GM12878 (cell line): ENCODE data around the gene EXO1. TPM values are rescaled to one million over a fixed set of nuclear protein-coding genes. Genes with fewer than 3 reads are reported as not detected.

ENCODE experiments used
- ATAC-seq: fragments of 200-7000 bp; cut with Tn5 transposase; 3 replicates; pipeline ENCODE4 v1.9.1; 2020; ENCODE audit warnings: mild to moderate bottlenecking, moderate library complexity
- BruUV-seq: library from RNA; stranded (reverse); fragments of 400-500 nt; replicated peaks from 2 replicates; lab custom pipeline; 2021; lab: Mats Ljungman, UMichigan
- CTCF ChIA-PET: fragments of 300-600 bp; sonication (Branson Sonifier 250); formaldehyde crosslinking; extraction: SDS; loops from one replicate; lab custom pipeline; 2021; ENCODE audit warnings: inconsistent platforms; lab: Yijun Ruan, JAX
- POLR2A ChIA-PET: fragments of 350-600 bp; formaldehyde crosslinking; extraction: SDS; loops from one replicate; lab custom pipeline; 2021; ENCODE audit warnings: inconsistent platforms; lab: Charles Lee
- RAD21 ChIA-PET: fragments of 300-600 bp; sonication (Branson Sonifier 250); formaldehyde crosslinking; loops from one replicate; lab custom pipeline; 2023; ENCODE audit warnings: antibody characterized with exemption; ENCODE audit not compliant: unreplicated experiment; lab: Charles Lee
- SMC1A ChIA-PET: fragments of 300-600 bp; sonication (Branson Sonifier 250); formaldehyde crosslinking; loops from one replicate; lab custom pipeline; 2023; ENCODE audit not compliant: unreplicated experiment, uncharacterized antibody; lab: Charles Lee
- DNase-seq: peaks from one replicate; pipeline ENCODE4 v3.0.0-alpha.2; 2011; ENCODE audit warnings: low read depth, low spot score
- FAIRE-seq: peaks from 3 replicates; lab custom pipeline; 2011; peaks lifted over from hg19 to GRCh38; lab: Jason Lieb, UNC
- H2AFZ ChIP-seq: 2 replicates; pipeline ENCODE4 v1.6.0; 2011; ENCODE audit warnings: low read depth, low read length, control low read depth; ENCODE audit not compliant: control insufficient read depth
- H3K27ac ChIP-seq: 2 replicates; pipeline ENCODE4 v1.5.1; 2011; ENCODE audit warnings: control low read depth; ENCODE audit not compliant: control insufficient read depth, insufficient read depth
- H3K27me3 ChIP-seq, 2 experiments: replicated peaks in 1 of 2; 2 replicates each; pipeline versions ENCODE4 v1.6.0 to v1.6.1; 2011; ENCODE audit warnings: low read length in 1 of 2; ENCODE audit not compliant: control insufficient read depth in 2 of 2, insufficient read depth in 2 of 2
- H3K36me3 ChIP-seq, 2 experiments: 2 replicates each; pipeline ENCODE4 v1.5.1; 2011; ENCODE audit warnings: low read length in 1 of 2; ENCODE audit not compliant: control insufficient read depth in 2 of 2, insufficient read depth in 2 of 2
- H3K4me1 ChIP-seq: 2 replicates; pipeline ENCODE4 v1.6.1; 2011; ENCODE audit warnings: mild to moderate bottlenecking, low read length, moderate library complexity, mixed read lengths; ENCODE audit not compliant: control insufficient read depth, insufficient read depth
- H3K4me2 ChIP-seq: 2 replicates; pipeline ENCODE4 v1.6.0; 2011; ENCODE audit warnings: control low read depth; ENCODE audit not compliant: control insufficient read depth, insufficient read depth
- H3K4me3 ChIP-seq: fragments of 200-600 bp; sonication (generic); 2 replicates; pipeline ENCODE4 v1.5.1; 2016
- H3K79me2 ChIP-seq: 2 replicates; pipeline ENCODE4 v1.6.0; 2011; ENCODE audit warnings: low read length; ENCODE audit not compliant: control insufficient read depth, insufficient read depth
- H3K9ac ChIP-seq: 2 replicates; pipeline ENCODE4 v1.8.0; 2011; ENCODE audit warnings: low read length, control low read depth, mixed read lengths; ENCODE audit not compliant: control insufficient read depth, insufficient read depth
- H3K9me3 ChIP-seq: replicated peaks from 3 replicates; pipeline ENCODE4 v1.5.1; 2011; ENCODE audit warnings: mild to moderate bottlenecking, low read length; ENCODE audit not compliant: control insufficient read depth, insufficient read depth
- H4K20me1 ChIP-seq: 2 replicates; pipeline ENCODE4 v1.6.0; 2011; ENCODE audit not compliant: control insufficient read depth, insufficient read depth
- BACH1 ChIP-seq: fragments of 450-650 bp; IDR thresholded peaks from 2 replicates; pipeline ENCODE4 v1.6.1; 2017; ENCODE audit warnings: mild to moderate bottlenecking, borderline replicate concordance
- BCL11A ChIP-seq: IDR thresholded peaks from 2 replicates; pipeline ENCODE4 v1.6.1; 2011; ENCODE audit warnings: low read depth, low read length
- CHD2 ChIP-seq: IDR thresholded peaks from 2 replicates; pipeline ENCODE4 v1.6.1; 2011; ENCODE audit warnings: low read depth, low read length, improper control_type of control experiment, borderline replicate concordance
- ETV6 ChIP-seq, 2 experiments: fragments of 450-650 bp in 1 of 2; IDR thresholded peaks in 1 of 2; conservative IDR thresholded peaks in 1 of 2; 2 replicates each; pipeline ENCODE4 v1.6.1; 2014; ENCODE audit warnings: antibody characterized with exemption in 1 of 2, borderline replicate concordance in 1 of 2, low read depth in 1 of 2, mild to moderate bottlenecking in 1 of 2, moderate library complexity in 1 of 2
- FOS ChIP-seq: IDR thresholded peaks from 3 replicates; pipeline ENCODE4 v1.6.1; 2011; ENCODE audit warnings: borderline replicate concordance; ENCODE audit not compliant: insufficient read length; ENCODE audit errors: extremely low read depth
- GABPA ChIP-seq: IDR thresholded peaks from 2 replicates; pipeline ENCODE4 v1.6.1; 2014; ENCODE audit warnings: antibody characterized with exemption, low read depth, mild to moderate bottlenecking, inconsistent platforms
- IKZF1 ChIP-seq: fragments of 450-650 bp; conservative IDR thresholded peaks from 2 replicates; pipeline ENCODE4 v1.6.1; 2017; ENCODE audit warnings: antibody characterized with exemption, mild to moderate bottlenecking
- JUND ChIP-seq: IDR thresholded peaks from 2 replicates; pipeline ENCODE4 v1.6.1; 2012; ENCODE audit warnings: low read depth, mild to moderate bottlenecking, low read length, improper control_type of control experiment, moderate library complexity
- KLF5 ChIP-seq: fragments of 450-650 bp; IDR thresholded peaks from 2 replicates; pipeline ENCODE4 v1.6.1; 2014; ENCODE audit warnings: mild to moderate bottlenecking; ENCODE audit not compliant: partially characterized antibody
- NR2C2 ChIP-seq: IDR thresholded peaks from 2 replicates; pipeline ENCODE4 v1.6.1; 2011; ENCODE audit warnings: borderline replicate concordance, low read depth; ENCODE audit not compliant: control insufficient read depth, insufficient read length
- PAX8 ChIP-seq: fragments of 450-650 bp; IDR thresholded peaks from 2 replicates; pipeline ENCODE4 v1.6.1; 2017; ENCODE audit warnings: mild to moderate bottlenecking, moderate library complexity
- PBX3 ChIP-seq: IDR thresholded peaks from 2 replicates; pipeline ENCODE4 v1.6.1; 2011; ENCODE audit warnings: mild to moderate bottlenecking, low read depth, low read length, moderate library complexity; ENCODE audit not compliant: insufficient replicate concordance
- PML ChIP-seq: IDR thresholded peaks from 2 replicates; pipeline ENCODE4 v1.6.1; 2012; ENCODE audit warnings: low read length, inconsistent platforms
- POLR2AphosphoS5 ChIP-seq: IDR thresholded peaks from 2 replicates; pipeline ENCODE4 v1.6.1; 2011; ENCODE audit warnings: mild to moderate bottlenecking, low read length, inconsistent platforms
- RELB ChIP-seq: fragments of 450-650 bp; IDR thresholded peaks from 2 replicates; pipeline ENCODE4 v1.6.1; 2017; ENCODE audit warnings: low read depth, mild to moderate bottlenecking, moderate library complexity
- SMAD1 ChIP-seq: fragments of 450-650 bp; IDR thresholded peaks from 2 replicates; pipeline ENCODE4 v1.6.1; 2018; ENCODE audit warnings: mild to moderate bottlenecking, low read depth; ENCODE audit not compliant: partially characterized antibody
- SUPT20H ChIP-seq: IDR thresholded peaks from 2 replicates; pipeline ENCODE4 v1.6.1; 2011; ENCODE audit warnings: low read depth, mild to moderate bottlenecking, low read length, moderate library complexity, borderline replicate concordance; ENCODE audit not compliant: control insufficient read depth
- WRNIP1 ChIP-seq: IDR thresholded peaks from 2 replicates; pipeline ENCODE4 v1.6.1; 2011; ENCODE audit warnings: low read depth, low read length, improper control_type of control experiment, borderline replicate concordance
- YBX1 ChIP-seq: fragments of 450-650 bp; IDR thresholded peaks from 2 replicates; pipeline ENCODE4 v1.6.1; 2016; ENCODE audit warnings: antibody characterized with exemption
- ZNF622 ChIP-seq: fragments of 450-650 bp; IDR thresholded peaks from 2 replicates; pipeline ENCODE4 v1.6.1; 2017; ENCODE audit warnings: mild to moderate bottlenecking, inconsistent platforms
- WGBS: methylation state at CpG from one replicate; pipeline ENCODE4 v1.1.6; 2016; ENCODE audit warnings: low lambda C conversion rate; ENCODE audit not compliant: insufficient replicate concordance, insufficient coverage; ENCODE audit errors: missing lambda C conversion rate; 5-methylcytosine and 5-hydroxymethylcytosine counted together
- in situ Hi-C: fragments of 300-500 bp; cut with MboI; formaldehyde crosslinking; loops from 9 replicates; pipeline ENCODE4 v1.14.3; 2018; ENCODE audit warnings: mixed read lengths
- intact Hi-C: fragments of 100-400 bp; cut with micrococcal nuclease; formaldehyde crosslinking; loops from one replicate; pipeline ENCODE4 v1.14.2; 2022; ENCODE audit not compliant: unreplicated experiment
- polyA plus RNA-seq, 11 experiments: library from polyadenylated mRNA; depleted of rRNA in 4 of 11; unstranded in 6 of 11; stranded (reverse) in 5 of 11; fragments of >200 nt; fragmentation: Nextera tagmentation in 4 of 11; fragmentation: Illumina TruSeq in 1 of 11; extraction: Ambion mirVana in 4 of 11; extraction: Trizol in 1 of 11; gene quantifications; 1 replicate in 1 of 11; 2 replicates in 10 of 11; pipeline versions ENCODE4 v1.2.1 to v1.2.3, GENCODE V29; 2011 to 2016; ENCODE audit warnings: inconsistent platforms in 2 of 11, missing spikeins in 2 of 11, low read depth in 1 of 11
- total RNA-seq, 4 experiments: library from RNA; depleted of rRNA in 3 of 4; stranded (reverse); fragments of >200 nt in 3 of 4; fragmentation: Illumina TruSeq in 1 of 4; extraction: Trizol in 1 of 4; gene quantifications; 2 replicates each; pipeline versions ENCODE4 v1.2.1 to v1.2.3, GENCODE V29; 2013 to 2021

Gene EXO1
- total and polyA plus RNA-seq, 10 of the 15 experiments (the other 5 are each of a cell fraction or from before 2014, with no cell fraction given) = 8.7 to 43.4 (median 30.6) TPM

GRCh38 chr1:241934866-241935265, 86.9 kb downstream of the EXO1 start:
- in situ Hi-C loops = no loop called here
- intact Hi-C loops = no loop called here

More at GRCh38 chr1:241934866-241935265, 86.9 kb downstream of the EXO1 start:
- no peak overlapping the region for H3K27ac ChIP-seq
- no peaks in the 10 kb centered on the region for H3K36me3 ChIP-seq
- H3K27me3 ChIP-seq = no peaks in the 10 kb centered on the region
- ChIA-PET RAD21 (no interaction called here), CTCF (no interaction called here), SMC1A (no interaction called here)
- H3K79me2 ChIP-seq = no peaks in the 10 kb centered on the region
- no peak overlapping the region for H2AFZ ChIP-seq
- no peak for DNase-seq
- H3K9ac ChIP-seq = no peak overlapping the region
- H3K9me3 ChIP-seq = no peaks in the 10 kb centered on the region
- FAIRE-seq = no peak
- no peaks in the 10 kb centered on the region for H4K20me1 ChIP-seq
- H3K4me1 ChIP-seq = no peaks in the 10 kb centered on the region
- no peak for TF ChIP-seq JUND
- no peak for TF ChIP-seq WRNIP1
- no peak for TF ChIP-seq CHD2
- no peak for TF ChIP-seq BCL11A
- no peak for TF ChIP-seq PAX8
- no peak for TF ChIP-seq FOS
- TF ChIP-seq BACH1 = no peak
- TF ChIP-seq POLR2AphosphoS5 = no peak
- no peak for TF ChIP-seq PBX3
- no peak for TF ChIP-seq NR2C2
- no peak for TF ChIP-seq GABPA
- no peak for TF ChIP-seq YBX1
- TF ChIP-seq SUPT20H = no peak
- TF ChIP-seq RELB = no peak
- TF ChIP-seq SMAD1 = no peak
- TF ChIP-seq ETV6 (conservative IDR thresholded peaks at IDR 0.05 in 1 of 2, IDR thresholded peaks at IDR 0.05 in 1 of 2; ENCODE audit: borderline replicate concordance in 1 of 2, low read depth in 1 of 2) = no peak
- TF ChIP-seq PML = no peak
- TF ChIP-seq IKZF1 = no peak
- no peak for TF ChIP-seq KLF5
- TF ChIP-seq ZNF622 = no peak
- TF ChIP-seq, all 136 proteins: peak for 0
- no peak overlapping the region for H3K4me2 ChIP-seq
- no peak for ATAC-seq
- 24% methylated on average over 7 of the region's 7 CpGs for WGBS
- no peak overlapping the region for H3K4me3 ChIP-seq
- POLR2A ChIA-PET = no interaction called here
- BruUV-seq = no TSS peak
